ENCODE data around the gene FN1. TPM values are rescaled to one million over a fixed set of nuclear protein-coding genes. Genes with fewer than 3 reads are reported as not detected.
A peak's percentile ranks its signal among the peaks of the same experiment; 100 is the strongest.

Gene FN1
- total and polyA plus RNA-seq, 8 donors: 42.0 to 861 (median 252) TPM

- no peak for DNase-seq
- Histone ChIP-seq H3K4me3 (no peak overlapping the region), H3K27me3 (peaks cover 0 to 27% (median 21%) of the 10 kb centered on the region in 3 donors), H3K36me3 (no peaks in the 10 kb centered on the region), H3K27ac (no peak overlapping the region), H3K9me3 (no peaks in the 10 kb centered on the region), H3K4me1 (peaks cover 8 to 22% (median 19%) of the 10 kb centered on the region in 4 donors)
- intact Hi-C loops (cut with DNase I; ENCODE audit: low total_unique reads): no loop called here
- TF ChIP-seq EP300 (IDR thresholded peaks at IDR 0.05) (no peak), CTCF (IDR thresholded peaks at IDR 0.05) (no peak), POLR2AphosphoS5 (IDR thresholded peaks at IDR 0.05) (no peak), POLR2A (IDR thresholded peaks at IDR 0.05) (no peak)
- 62 to 75% (median 70%) methylated on average over 2 of the region's 2 CpGs for whole genome bisulfite sequencing, 5 donors
These were observed 3.5 kb upstream of the FN1 start for GRCh38 chr2:215439404-215439803.

- intact Hi-C loops (cut with DNase I; ENCODE audit: low total_unique reads): no loop called here
These were observed 1.7 kb upstream of the FN1 start for GRCh38 chr2:215437614-215438013.

GRCh38 chr2:215436705-215437565, 1.1 kb upstream of the FN1 start:
- peaks cover 0 to 27% (median 21%) of the 10 kb centered on the region in 3 donors for H3K27me3 ChIP-seq
- peaks cover 8 to 24% (median 20%) of the 10 kb centered on the region in 4 donors for H3K4me1 ChIP-seq
- H3K9me3 ChIP-seq: no peaks in the 10 kb centered on the region
- WGBS, 5 donors: 9 to 15% (median 10%) methylated on average over 22 of the region's 22 CpGs
- intact Hi-C loops (cut with DNase I; ENCODE audit: low total_unique reads): no loop called here
- peak overlapping the region; percentile 61 to 72 (median 64) for H3K4me3 ChIP-seq
- peak; percentile 30 to 32 for DNase-seq
- no peaks in the 10 kb centered on the region for H3K36me3 ChIP-seq
- TF ChIP-seq CTCF (IDR thresholded peaks at IDR 0.05) (no peak), POLR2AphosphoS5 (IDR thresholded peaks at IDR 0.05) (no peak), POLR2A (IDR thresholded peaks at IDR 0.05) (no peak), EP300 (IDR thresholded peaks at IDR 0.05) (no peak)
- peak overlapping the region; percentile 54 to 90 (median 85) for H3K27ac ChIP-seq

More at GRCh38 chr2:215437614-215438013, 1.7 kb upstream of the FN1 start:
- Histone ChIP-seq H3K9me3 (no peaks in the 10 kb centered on the region), H3K36me3 (no peaks in the 10 kb centered on the region), H3K27me3 (peaks cover 0 to 27% (median 21%) of the 10 kb centered on the region in 3 donors), H3K27ac (peak overlapping the region in 4 of 5 donors; percentile 83 to 90 (median 86)), H3K4me3 (no peak overlapping the region), H3K4me1 (peaks cover 8 to 22% (median 19%) of the 10 kb centered on the region in 4 donors)
- TF ChIP-seq CTCF (IDR thresholded peaks at IDR 0.05) (no peak), EP300 (IDR thresholded peaks at IDR 0.05) (no peak), POLR2A (IDR thresholded peaks at IDR 0.05) (no peak), POLR2AphosphoS5 (IDR thresholded peaks at IDR 0.05) (no peak)
- DNase-seq: no peak
- 53 to 57% (median 56%) methylated on average over 2 of the region's 2 CpGs for WGBS, 5 donors

GRCh38 chr2:215435280-215435869, 493 bp downstream of the FN1 start:
- Histone ChIP-seq H3K27ac (peak overlapping the region; percentile 1 to 90 (median 86)), H3K4me1 (peaks cover 8 to 31% (median 20%) of the 10 kb centered on the region in 4 donors), H3K9me3 (no peaks in the 10 kb centered on the region), H3K27me3 (peaks cover 0 to 27% (median 21%) of the 10 kb centered on the region in 3 donors), H3K4me3 (peak overlapping the region; percentile 61 to 72 (median 64)), H3K36me3 (peaks cover 0 to 1% (median 0%) of the 10 kb centered on the region in 4 donors)
- TF ChIP-seq POLR2A (IDR thresholded peaks at IDR 0.05) (no peak), EP300 (IDR thresholded peaks at IDR 0.05) (no peak), CTCF (IDR thresholded peaks at IDR 0.05) (no peak), POLR2AphosphoS5 (IDR thresholded peaks at IDR 0.05) (no peak)
- WGBS, 5 donors: 1 to 3% (median 2%) methylated on average over 24 to 31 of the region's 31 CpGs
- DNase-seq: peak; percentile 26 to 82
- intact Hi-C loops (cut with DNase I; ENCODE audit: low total_unique reads): no loop called here

All from stomach (tissue), 9 donors.